ENCODE data around the gene ZNF253.
"Not testable (repeated sequence)": the region's sequence is repeated elsewhere in the genome, so short reads cannot be mapped to it uniquely, and the experiment has no call there.

Gene ZNF253
- 9.2 to 33.0 (median 18.6) reads per million in 9 experiments for total RNA-seq

- peaks cover 20% of the 10 kb centered on the region for H3K36me3 Mint-ChIP-seq (ENCODE audit: insufficient read depth)
- no peaks in the 10 kb centered on the region for H3K9me3 Mint-ChIP-seq
- H3K27ac Mint-ChIP-seq, result peak within 1 kb of the TSS; percentile 98
- H3K4me3 Mint-ChIP-seq, result peak within 1 kb of the TSS; percentile 97 to 100
- peak; percentile 91 to 95 (median 93) for DNase-seq
- peaks cover 8 to 31% of the 10 kb centered on the region in 2 donors for H3K4me1 Mint-ChIP-seq (ENCODE audit: low read depth in 2 of 2)
- no peaks in the 10 kb centered on the region for H3K27me3 Mint-ChIP-seq
- ATAC-seq (replicated peaks), result peak; percentile 93
Observed at GRCh38 chr19:19865750-19866610, at the start of gene ZNF253. ZNF253 (plus strand) TSS chr19:19865882; CDS start chr19:19865997, 115 bp downstream.

GRCh38 chr19:19816679-19817078 is 49.0 kb upstream of the ZNF253 start:
- Mint-ChIP-seq H3K4me1 (ENCODE audit: low read depth in 2 of 2) (peaks cover 37 to 59% of the 10 kb centered on the region in 2 donors), H3K9me3 (no peaks in the 10 kb centered on the region), H3K36me3 (ENCODE audit: insufficient read depth) (peaks cover 45% of the 10 kb centered on the region), H3K4me3 (peak overlapping the region; percentile 17 to 43), H3K27me3 (no peaks in the 10 kb centered on the region), H3K27ac (peak overlapping the region; percentile 32 to 81)
- DNase-seq (no peak), ATAC-seq (replicated peaks) (no peak)

DNA sequence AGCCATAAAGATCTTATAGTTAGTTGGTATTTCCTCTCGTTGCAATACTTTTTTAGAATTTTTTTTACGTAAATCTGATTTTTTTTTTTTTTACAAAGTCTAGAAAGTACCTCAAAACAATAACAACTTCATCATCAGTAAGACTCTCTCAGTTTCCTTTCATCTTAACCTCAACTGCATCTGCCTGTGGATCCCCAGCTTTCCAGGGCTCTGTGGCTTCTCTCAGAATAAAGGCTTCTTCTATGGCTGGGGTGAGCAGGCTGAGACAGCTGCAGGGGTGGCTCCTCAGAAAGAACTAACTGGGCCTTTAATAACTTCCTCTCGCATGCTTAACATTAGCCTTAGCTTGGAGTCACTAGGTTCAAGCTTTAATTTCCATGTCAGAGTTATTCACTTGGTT is 48.3 kb upstream of the ZNF253 start:
- peaks cover 35 to 52% of the 10 kb centered on the region in 2 donors for H3K4me1 Mint-ChIP-seq (ENCODE audit: low read depth in 2 of 2)
- no peaks in the 10 kb centered on the region for H3K27me3 Mint-ChIP-seq
- ATAC-seq (replicated peaks) (no peak), DNase-seq (no peak)
- no peaks in the 10 kb centered on the region for H3K9me3 Mint-ChIP-seq
- H3K36me3 Mint-ChIP-seq (ENCODE audit: insufficient read depth), result peaks cover 46% of the 10 kb centered on the region
- peak overlapping the region; percentile 32 to 59 for H3K27ac Mint-ChIP-seq
- peak overlapping the region; percentile 17 to 43 for H3K4me3 Mint-ChIP-seq

- Mint-ChIP-seq H3K27me3 (no peaks in the 10 kb centered on the region), H3K9me3 (no peaks in the 10 kb centered on the region), H3K4me3 (peak overlapping the region; percentile 99 to 100), H3K4me1 (ENCODE audit: low read depth in 2 of 2) (peaks cover 16 to 30% of the 10 kb centered on the region in 2 donors), H3K27ac (peak overlapping the region; percentile 100), H3K36me3 (ENCODE audit: insufficient read depth) (peaks cover 39% of the 10 kb centered on the region)
- DNase-seq (peak in 2 of 3 experiments; percentile 12 to 27), ATAC-seq (replicated peaks) (peak; percentile 14)
Observed at GRCh38 chr19:19820774-19821320, 44.8 kb upstream of the ZNF253 start.

- H3K27me3 Mint-ChIP-seq, result no peaks in the 10 kb centered on the region
- peak; percentile 96 to 98 (median 96) for DNase-seq
Observed at GRCh38 chr19:19821366-19821951, 44.2 kb upstream of the ZNF253 start, which contains the start of gene ZNF506. ZNF506 (minus strand) TSS chr19:19821750; CDS start chr19:19821603, 147 bp downstream.

DNA sequence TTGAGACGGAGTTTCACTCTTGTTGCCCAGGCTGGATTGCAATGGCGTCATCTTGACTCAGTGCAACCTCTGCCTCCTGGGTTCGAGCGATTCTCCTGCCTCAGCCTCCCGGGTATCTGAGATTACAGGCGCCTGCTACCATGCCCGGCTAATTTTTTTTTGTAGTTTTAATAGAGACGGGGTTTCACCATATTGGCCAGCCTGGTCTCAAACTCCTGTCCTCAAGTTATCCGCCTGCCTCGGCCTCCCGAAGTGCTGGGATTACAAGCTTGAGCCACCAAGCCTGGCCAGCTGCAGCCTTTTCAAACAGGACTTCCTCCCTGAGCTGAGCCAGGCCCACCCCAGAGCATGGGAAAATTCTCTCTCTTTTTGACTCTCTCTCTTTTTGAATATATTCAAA is 43.7 kb upstream of the ZNF253 start:
- not testable (repeated sequence) for H3K27me3 Mint-ChIP-seq; H3K9me3 Mint-ChIP-seq; ATAC-seq (replicated peaks); DNase-seq
- H3K4me1 Mint-ChIP-seq (ENCODE audit: low read depth in 2 of 2), result peaks cover 16 to 24% of the 10 kb centered on the region in 2 donors
- peaks cover 29% of the 10 kb centered on the region for H3K36me3 Mint-ChIP-seq (ENCODE audit: insufficient read depth)
- H3K27ac Mint-ChIP-seq, result peak overlapping the region; percentile 100
- H3K4me3 Mint-ChIP-seq, result peak overlapping the region; percentile 99 to 100

More at GRCh38 chr19:19821366-19821951, 44.2 kb upstream of the ZNF253 start, which contains the start of gene ZNF506:
- Mint-ChIP-seq H3K4me1 (ENCODE audit: low read depth in 2 of 2) (peaks cover 16 to 26% of the 10 kb centered on the region in 2 donors), H3K4me3 (peak within 1 kb of the TSS; percentile 99 to 100), H3K9me3 (no peaks in the 10 kb centered on the region), H3K36me3 (ENCODE audit: insufficient read depth) (peaks cover 34% of the 10 kb centered on the region), H3K27ac (peak within 1 kb of the TSS; percentile 100)
- peak; percentile 88 for ATAC-seq (replicated peaks)

DNA sequence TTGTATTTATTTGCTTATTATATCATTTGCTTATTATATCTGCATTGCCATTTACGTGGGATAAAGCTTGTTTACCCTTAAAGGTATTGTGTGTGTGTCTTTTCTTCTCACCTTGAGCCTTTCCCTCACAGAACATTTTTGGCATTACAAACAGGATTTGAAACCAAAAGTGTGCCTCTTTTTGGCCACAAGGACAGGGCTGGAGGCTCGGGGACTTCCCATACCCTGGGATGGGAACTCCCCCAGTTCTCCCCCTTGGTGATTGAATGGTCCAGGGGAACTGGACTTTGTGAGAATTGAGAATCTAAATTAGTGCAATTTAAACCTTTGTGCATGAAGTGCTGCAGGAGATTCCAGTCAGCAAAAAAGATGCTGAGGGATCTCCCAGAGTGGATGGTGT is 41.8 kb upstream of the ZNF253 start:
- Mint-ChIP-seq H3K36me3 (ENCODE audit: insufficient read depth) (peaks cover 30% of the 10 kb centered on the region), H3K27me3 (no peaks in the 10 kb centered on the region), H3K9me3 (peaks cover under 1 to 2% of the 10 kb centered on the region in 2 donors), H3K4me3 (no peak overlapping the region), H3K27ac (no peak overlapping the region), H3K4me1 (ENCODE audit: low read depth in 2 of 2) (peaks cover 10 to 15% of the 10 kb centered on the region in 2 donors)
- ATAC-seq (replicated peaks) (no peak), DNase-seq (no peak)

DNA sequence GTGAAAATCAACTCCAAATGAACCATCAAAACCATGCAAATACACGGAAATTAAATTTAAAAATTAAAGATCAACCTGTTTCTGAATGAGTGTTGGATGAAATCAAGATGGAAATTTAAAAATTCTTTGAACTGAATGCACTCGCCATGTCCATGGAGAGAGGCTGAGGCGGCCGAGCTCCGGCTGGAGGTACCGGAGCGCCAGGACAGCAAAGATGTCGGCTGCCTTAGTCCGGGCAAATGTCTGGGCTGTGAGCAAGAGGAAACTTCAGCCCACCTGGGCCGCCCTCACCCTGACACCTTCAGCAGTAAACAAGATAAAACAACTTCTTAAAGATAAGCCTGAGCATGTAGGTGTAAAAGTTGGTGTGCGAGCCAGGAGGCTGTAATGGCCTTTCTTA is 38.8 kb upstream of the ZNF253 start:
- no peak for DNase-seq
- no peak overlapping the region for H3K4me3 Mint-ChIP-seq
- no peak for ATAC-seq (replicated peaks)
- peaks cover 12 to 22% of the 10 kb centered on the region in 2 donors for H3K9me3 Mint-ChIP-seq
- H3K4me1 Mint-ChIP-seq (ENCODE audit: low read depth in 2 of 2), result no peaks in the 10 kb centered on the region
- H3K27me3 Mint-ChIP-seq, result no peaks in the 10 kb centered on the region
- H3K27ac Mint-ChIP-seq, result no peak overlapping the region
- peaks cover 4% of the 10 kb centered on the region for H3K36me3 Mint-ChIP-seq (ENCODE audit: insufficient read depth)

DNA sequence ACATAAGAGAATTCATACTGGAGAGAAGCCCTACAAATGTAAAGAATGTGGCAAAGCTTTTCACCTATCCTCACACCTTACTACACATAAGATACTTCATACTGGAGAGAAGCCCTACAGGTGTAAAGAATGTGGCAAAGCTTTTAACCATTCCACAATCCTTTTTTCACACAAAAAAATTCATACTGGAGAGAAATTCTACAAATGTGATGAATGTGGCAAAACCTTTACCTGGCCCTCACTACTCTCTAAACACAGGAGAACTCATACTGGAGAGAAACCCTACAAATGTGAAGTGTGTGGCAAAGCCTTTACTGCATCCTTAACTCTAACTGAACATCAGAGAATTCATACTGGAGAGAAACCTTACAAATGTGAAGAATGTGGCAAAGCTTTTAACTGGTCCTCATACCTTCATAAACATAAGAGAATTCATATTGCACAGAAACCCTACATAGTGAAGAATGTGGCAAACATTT is 30.1 kb upstream of the ZNF253 start:
- Mint-ChIP-seq H3K27me3 (no peaks in the 10 kb centered on the region), H3K4me1 (ENCODE audit: low read depth in 2 of 2) (no peaks in the 10 kb centered on the region), H3K4me3 (no peak overlapping the region), H3K36me3 (ENCODE audit: insufficient read depth) (no peaks in the 10 kb centered on the region), H3K27ac (no peak overlapping the region), H3K9me3 (peaks cover 14 to 23% of the 10 kb centered on the region in 2 donors)
- no peak for ATAC-seq (replicated peaks)
- no peak for DNase-seq

DNA sequence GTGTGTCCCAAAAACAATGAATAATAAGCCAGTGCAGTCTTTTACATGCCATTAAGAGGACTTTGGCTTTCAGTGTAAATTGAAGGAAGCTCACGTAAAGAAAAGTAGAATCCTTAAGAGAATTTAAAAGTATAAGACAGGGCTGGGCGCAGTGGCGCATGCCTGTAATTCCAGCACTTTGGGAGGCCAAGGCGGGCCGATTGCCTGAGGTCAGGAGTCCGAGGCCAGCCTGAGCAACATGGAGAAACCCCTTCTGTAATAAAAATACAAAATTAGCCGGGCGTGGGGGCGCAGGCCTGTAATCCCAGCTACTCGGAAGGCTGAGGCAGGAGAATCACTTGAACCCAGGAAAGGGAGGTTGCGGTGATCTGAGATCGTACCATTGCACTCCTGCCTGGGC is 17.9 kb upstream of the ZNF253 start:
- Mint-ChIP-seq H3K36me3 (ENCODE audit: insufficient read depth) (no peaks in the 10 kb centered on the region), H3K4me3 (no peak overlapping the region), H3K4me1 (ENCODE audit: low read depth in 2 of 2) (no peaks in the 10 kb centered on the region), H3K27ac (no peak overlapping the region), H3K27me3 (no peaks in the 10 kb centered on the region), H3K9me3 (no peaks in the 10 kb centered on the region)
- ATAC-seq (replicated peaks) (no peak), DNase-seq (no peak)

- Mint-ChIP-seq H3K9me3 (no peaks in the 10 kb centered on the region), H3K27ac (no peak overlapping the region), H3K4me3 (no peak overlapping the region), H3K36me3 (ENCODE audit: insufficient read depth) (no peaks in the 10 kb centered on the region), H3K4me1 (ENCODE audit: low read depth in 2 of 2) (no peaks in the 10 kb centered on the region), H3K27me3 (no peaks in the 10 kb centered on the region)
- no peak for ATAC-seq (replicated peaks)
- DNase-seq, result no peak
Observed at GRCh38 chr19:19849056-19849455, 16.6 kb upstream of the ZNF253 start.

DNA sequence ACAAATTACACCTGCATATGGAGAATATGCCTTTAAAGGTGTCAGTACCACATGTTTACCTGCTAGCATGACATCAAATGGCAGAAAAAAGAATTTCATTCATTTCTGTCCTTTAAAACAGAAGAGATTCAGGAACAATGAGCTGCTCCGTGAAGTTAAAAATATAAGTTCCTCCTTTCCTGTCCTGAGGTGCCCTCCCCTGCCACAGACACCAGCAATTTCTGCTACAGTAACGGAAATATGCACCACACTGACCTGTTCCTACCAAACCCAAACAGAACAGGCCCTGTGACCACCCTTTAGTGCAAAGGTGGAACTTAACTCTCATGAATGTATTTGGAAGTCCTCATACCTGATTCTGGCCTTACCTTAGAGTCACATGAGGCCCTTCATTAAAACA is 13.9 kb upstream of the ZNF253 start:
- H3K4me3 Mint-ChIP-seq; ATAC-seq (replicated peaks); H3K9me3 Mint-ChIP-seq: not testable (repeated sequence)

GRCh38 chr19:19858751-19859150 is 6.9 kb upstream of the ZNF253 start:
- H3K36me3 Mint-ChIP-seq (ENCODE audit: insufficient read depth), result peaks cover 3% of the 10 kb centered on the region
- H3K27ac Mint-ChIP-seq, result no peak overlapping the region
- H3K4me1 Mint-ChIP-seq (ENCODE audit: low read depth in 2 of 2), result peaks cover 2 to 10% of the 10 kb centered on the region in 2 donors
- ATAC-seq (replicated peaks) (no peak), DNase-seq (no peak)
- no peak overlapping the region for H3K4me3 Mint-ChIP-seq
- no peaks in the 10 kb centered on the region for H3K9me3 Mint-ChIP-seq
- no peaks in the 10 kb centered on the region for H3K27me3 Mint-ChIP-seq

More for the DNA sequence above, 13.9 kb upstream of the ZNF253 start:
- not testable (repeated sequence) for DNase-seq; H3K27me3 Mint-ChIP-seq; H3K36me3 Mint-ChIP-seq (ENCODE audit: insufficient read depth); H3K4me1 Mint-ChIP-seq (ENCODE audit: low read depth in 2 of 2); H3K27ac Mint-ChIP-seq
